K562 (cell line): Measurements from ENCODE around the gene TRAPPC12. TPM values are rescaled to one million over a fixed set of nuclear protein-coding genes. Genes with fewer than 3 reads are reported as not detected.

Experiments
- ATAC-seq: fragments of 200-7000 bp; cut with Tn5 transposase; 3 replicates; pipeline ENCODE4 v1.9.1; 2020; ENCODE audit warnings: moderate library complexity
- BruUV-seq: library from RNA; stranded (reverse); fragments of 400-500 nt; replicated peaks from 2 replicates; lab custom pipeline; 2021; lab: Mats Ljungman, UMichigan
- CTCF ChIA-PET: fragments of 300-600 bp; formaldehyde crosslinking; extraction: SDS; loops from one replicate; lab custom pipeline; 2021; ENCODE audit warnings: low intra/inter-chr PET ratio; lab: Yijun Ruan, JAX
- POLR2A ChIA-PET: fragments of 300-600, 350-650 bp; sonication (Branson Sonifier 250); formaldehyde crosslinking; extraction: SDS; loops from one replicate; lab custom pipeline; 2021; ENCODE audit warnings: antibody characterized with exemption, inconsistent platforms; lab: Yijun Ruan, JAX
- DNase-seq, 4 experiments: peaks; one replicate each; pipeline versions ENCODE4 v3.0.0 to v3.0.0-alpha.2; 2011 to 2018; ENCODE audit warnings: low spot score in 3 of 4, mixed read lengths in 3 of 4; ENCODE audit errors: extremely low read depth in 1 of 4
- FAIRE-seq: peaks from 2 replicates; lab custom pipeline; 2011; peaks lifted over from hg19 to GRCh38; lab: Jason Lieb, UNC
- H2AFZ ChIP-seq: 2 replicates; pipeline ENCODE4 v1.6.0; 2011; ENCODE audit warnings: low read depth, low read length, control low read depth, inconsistent platforms
- H3K27ac ChIP-seq: fragments of 200-600 bp; 3 replicates; pipeline ENCODE4 v1.8.0; 2011; ENCODE audit warnings: low read depth, mild to moderate bottlenecking, control low read depth, inconsistent platforms, low read length, moderate library complexity, mixed read lengths; ENCODE audit errors: extremely low read depth
- H3K27me3 ChIP-seq, 2 experiments: fragments of 300-600 bp in 1 of 2; 2 replicates in 1 of 2; 3 replicates in 1 of 2; pipeline versions ENCODE4 v1.6.0 to v1.8.0; 2011; ENCODE audit warnings: inconsistent platforms in 2 of 2, low read length in 2 of 2, mild to moderate bottlenecking in 1 of 2, mixed read lengths in 1 of 2, moderate library complexity in 1 of 2; ENCODE audit not compliant: control insufficient read depth in 2 of 2, insufficient read depth in 2 of 2
- H3K36me3 ChIP-seq: fragments of 300-600 bp; 3 replicates; pipeline ENCODE4 v1.8.0; 2011; ENCODE audit warnings: mild to moderate bottlenecking, low read length, inconsistent platforms; ENCODE audit not compliant: control insufficient read depth, insufficient read depth
- H3K4me1 ChIP-seq, 2 experiments: fragments of 200-600 bp in 1 of 2; replicated peaks in 1 of 2; 2 replicates in 1 of 2; 3 replicates in 1 of 2; pipeline versions ENCODE4 v1.5.1 to v1.8.0; 2011; ENCODE audit warnings: inconsistent platforms in 2 of 2, low read length in 2 of 2, mild to moderate bottlenecking in 1 of 2, mixed read lengths in 1 of 2, moderate library complexity in 1 of 2; ENCODE audit not compliant: control insufficient read depth in 2 of 2, insufficient read depth in 2 of 2
- H3K4me2 ChIP-seq: 2 replicates; pipeline ENCODE4 v1.6.1; 2011; ENCODE audit warnings: low read length, control low read depth, inconsistent platforms, mixed read lengths; ENCODE audit not compliant: insufficient read depth
- H3K4me3 ChIP-seq: fragments of 200-600 bp; sonication (generic), shearing (Covaris generic); 2 replicates; pipeline ENCODE4 v1.5.1; 2016; ENCODE audit warnings: control low read depth, inconsistent platforms
- H3K79me2 ChIP-seq: fragments of 200-600 bp; 3 replicates; pipeline ENCODE4 v1.8.0; 2011; ENCODE audit warnings: low read length, inconsistent platforms; ENCODE audit not compliant: control insufficient read depth, insufficient read depth
- H3K9ac ChIP-seq, 2 experiments: 2 replicates each; pipeline versions ENCODE4 v1.6.0 to v1.6.1; 2011; ENCODE audit warnings: low read depth in 2 of 2, low read length in 2 of 2, control low read depth in 1 of 2, inconsistent platforms in 1 of 2, mild to moderate bottlenecking in 1 of 2, mixed read lengths in 1 of 2; ENCODE audit not compliant: insufficient read depth in 1 of 2
- H3K9me1 ChIP-seq: one replicate; pipeline ENCODE4 v1.6.0; 2011; ENCODE audit warnings: inconsistent platforms, mild to moderate bottlenecking, low read length, moderate library complexity; ENCODE audit not compliant: control insufficient read depth, insufficient read depth
- H3K9me3 ChIP-seq: replicated peaks from 2 replicates; pipeline ENCODE4 v1.5.1; 2011; ENCODE audit warnings: low read depth, low read length, inconsistent platforms; ENCODE audit not compliant: control insufficient read depth, insufficient read depth
- H4K20me1 ChIP-seq: replicated peaks from 2 replicates; pipeline ENCODE4 v1.6.1; 2011; ENCODE audit warnings: low read length, inconsistent platforms, mixed read lengths; ENCODE audit not compliant: control insufficient read depth, insufficient read depth
- BCOR ChIP-seq: fragments of 450-650 bp; IDR thresholded peaks from 2 replicates; pipeline ENCODE4 v1.6.1; 2016
- ETV1 ChIP-seq: fragments of 450-650 bp; conservative IDR thresholded peaks from 2 replicates; pipeline ENCODE4 v1.6.1; 2016; ENCODE audit warnings: missing genetic modification characterization, control low read depth, low read depth, missing compliant biosample characterization
- NCOA1 ChIP-seq: fragments of 450-650 bp; IDR thresholded peaks from 2 replicates; pipeline ENCODE4 v1.6.1; 2016; ENCODE audit warnings: low read depth
- RAD21 ChIP-seq, 2 experiments: fragments of 250-450 bp in 1 of 2; fragments of 450-650 bp in 1 of 2; sonication (Bioruptor Pico) in 1 of 2; formaldehyde crosslinking in 1 of 2; IDR thresholded peaks in 1 of 2; conservative IDR thresholded peaks in 1 of 2; 2 replicates each; pipeline versions ENCODE4 v1.4.0 to v1.8.0; 2020 to 2022; ENCODE audit warnings: mild to moderate bottlenecking in 2 of 2, moderate library complexity in 1 of 2
- ZFPM2 ChIP-seq: fragments of 250-450 bp; sonication (Bioruptor Pico); IDR thresholded peaks from 2 replicates; pipeline ENCODE4 v1.5.1; 2022; ENCODE audit warnings: mild to moderate bottlenecking
- ZNF24 ChIP-seq: fragments of 450-650 bp; IDR thresholded peaks from 2 replicates; pipeline ENCODE4 v1.6.1; 2016
- ZNF57 ChIP-seq: fragments of 450-650 bp; formaldehyde crosslinking; IDR thresholded peaks from 2 replicates; pipeline ENCODE4 v1.4.0; 2020; ENCODE audit warnings: mild to moderate bottlenecking, moderate library complexity
- ZNF707 ChIP-seq: fragments of 250-450 bp; sonication (Bioruptor Pico); conservative IDR thresholded peaks from 2 replicates; pipeline ENCODE4 v1.8.0; 2022; ENCODE audit warnings: inconsistent platforms, mild to moderate bottlenecking, moderate library complexity
- whole genome bisulfite sequencing: fragments of 100-300 bp; shearing (Covaris generic); methylation state at CpG from one replicate; pipeline ENCODE4 v1.1.6; 2016; ENCODE audit warnings: low coverage, mixed read lengths; ENCODE audit not compliant: insufficient coverage; ENCODE audit errors: missing lambda C conversion rate; 5-methylcytosine and 5-hydroxymethylcytosine counted together
- in situ Hi-C: fragments of 300-500 bp; cut with MboI; formaldehyde crosslinking; loops from 4 replicates; pipeline ENCODE4 v1.15.0; 2018; ENCODE audit warnings: inconsistent platforms, mixed read lengths
- intact Hi-C: fragments of 100-400 bp; cut with micrococcal nuclease; formaldehyde crosslinking; loops from 2 replicates; pipeline ENCODE4 v1.14.2; 2022
- polyA plus RNA-seq, 8 experiments: library from polyadenylated mRNA; depleted of rRNA in 4 of 8; stranded (reverse) in 5 of 8; unstranded in 3 of 8; fragments of >200 nt; fragmentation: Nextera tagmentation in 2 of 8; fragmentation: Illumina TruSeq in 1 of 8; extraction: Ambion mirVana in 2 of 8; extraction: Trizol in 1 of 8; gene quantifications; 2 replicates each; pipeline versions ENCODE4 v1.2.1 to v1.2.3, GENCODE V29; 2011 to 2014; ENCODE audit warnings: inconsistent platforms in 1 of 8, missing spikeins in 1 of 8
- total RNA-seq, 7 experiments: library from RNA; depleted of rRNA in 6 of 7; stranded (reverse); fragments of >200 nt in 6 of 7; fragmentation: Illumina TruSeq in 2 of 7; extraction: Trizol in 2 of 7; gene quantifications; 2 replicates each; pipeline versions ENCODE4 v1.2.1 to v1.2.3, GENCODE V29; 2011 to 2021; ENCODE audit warnings: low replicate concordance in 1 of 7
- TF ChIP-seq, protein P1 (sequence below), 3 experiments: fragments of 200-800 bp in 1 of 3; sonication (Bioruptor generic) in 1 of 3; sonication (generic) in 1 of 3; formaldehyde crosslinking in 1 of 3; IDR thresholded peaks; 2 replicates each; pipeline versions ENCODE4 v1.6.1 to v1.8.0; 2016 to 2022; ENCODE audit warnings: mild to moderate bottlenecking in 2 of 3, missing compliant biosample characterization in 2 of 3, missing genetic modification characterization in 2 of 3, missing genetic modification reagents in 1 of 3
- TF ChIP-seq, protein P2 (sequence below): fragments of 250-450 bp; sonication (Bioruptor Pico); IDR thresholded peaks from 2 replicates; pipeline ENCODE4 v1.4.0; 2020; ENCODE audit warnings: mild to moderate bottlenecking, moderate library complexity
- TF ChIP-seq, protein P3 (sequence below): fragments of 450-650 bp; conservative IDR thresholded peaks from 2 replicates; pipeline ENCODE4 v1.6.1; 2016; ENCODE audit warnings: missing genetic modification characterization, low read depth, mild to moderate bottlenecking, missing compliant biosample characterization, moderate library complexity
- TF ChIP-seq, protein P4 (sequence below): sonication (generic); formaldehyde crosslinking; IDR thresholded peaks from 2 replicates; pipeline ENCODE4 v1.9.0; 2022; ENCODE audit warnings: mild to moderate bottlenecking, missing genetic modification reagents
- TF ChIP-seq, protein P5 (sequence below): sonication (generic); formaldehyde crosslinking; IDR thresholded peaks from 2 replicates; pipeline ENCODE4 v1.8.0; 2022; ENCODE audit warnings: mild to moderate bottlenecking, missing genetic modification reagents

TRAPPC12 gene
- total and polyA plus RNA-seq, 9 of the 15 experiments (the other 6 are each of a cell fraction or from before 2014, with no cell fraction given): 8.0 to 75.2 (median 39.1) TPM

DNA sequence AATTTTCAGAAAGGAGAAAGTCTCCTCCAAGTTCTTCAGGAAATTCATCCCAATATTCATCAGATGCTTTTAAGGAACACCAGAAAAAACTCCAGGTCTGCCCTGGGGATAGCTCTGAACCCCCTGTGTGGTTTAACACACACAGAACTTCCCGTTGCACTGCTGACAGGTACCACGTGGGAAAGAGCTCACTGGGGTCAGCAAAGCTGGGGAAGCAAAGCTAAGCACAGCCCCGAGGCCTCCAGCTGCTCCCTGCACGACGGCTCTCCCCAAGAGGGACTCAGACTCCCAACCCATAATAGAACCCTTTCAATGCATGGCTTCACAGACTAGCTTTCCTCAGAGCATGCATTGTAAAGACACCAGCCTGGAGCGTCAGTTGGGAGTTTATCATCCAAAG lies 111.8 kb downstream of the TRAPPC12 start:
- Histone ChIP-seq H3K4me1 (peaks cover 12 to 43% of the 10 kb centered on the region in 2 experiments; a peak in 4 of 5 replicates), H3K4me3 (no peak overlapping the region), H3K4me2 (no peak overlapping the region), H3K9me3 (no peaks in the 10 kb centered on the region; the same call in 1 of the 2 replicates), H3K27me3 (no peaks in the 10 kb centered on the region), H3K9ac (no peak overlapping the region), H3K36me3 (peaks cover 5% of the 10 kb centered on the region; the same call in 1 of the 3 replicates), H3K79me2 (no peaks in the 10 kb centered on the region), H3K9me1 (no peaks in the 10 kb centered on the region), H2AFZ (no peak overlapping the region), H3K27ac (no peak overlapping the region), H4K20me1 (no peaks in the 10 kb centered on the region)
- intact Hi-C loops: no loop called here
- ATAC-seq: no peak
- no TSS peak for BruUV-seq
- FAIRE-seq: no peak
- in situ Hi-C loops: loop anchor here (10.0 kb wide), 1 partner anchor 163 kb away; the partner anchor contains the start of gene ALLC
- ChIA-PET CTCF (no interaction called here), POLR2A (interaction anchor here (1.0 kb wide), 1 partner anchor 17 kb away, joined by 3 read pairs; no protein-coding TSS in a partner anchor)
- 4% methylated on average over 6 of the region's 6 CpGs for WGBS
- DNase-seq: no peak
- no peak for TF ChIP-seq ZFPM2
- TF ChIP-seq ZNF707 (CRISPR knock-in tag): no peak
- TF ChIP-seq, protein P1, sequence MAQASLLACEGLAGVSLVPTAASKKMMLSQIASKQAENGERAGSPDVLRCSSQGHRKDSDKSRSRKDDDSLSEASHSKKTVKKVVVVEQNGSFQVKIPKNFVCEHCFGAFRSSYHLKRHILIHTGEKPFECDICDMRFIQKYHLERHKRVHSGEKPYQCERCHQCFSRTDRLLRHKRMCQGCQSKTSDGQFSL (CRISPR knock-in tag; IDR thresholded peaks at IDR 0.05): no peak
- TF ChIP-seq, protein P1 (tag; IDR thresholded peaks at IDR 0.05): no peak
- TF ChIP-seq ZNF57 (CRISPR knock-in tag): no peak
- TF ChIP-seq, protein P2, sequence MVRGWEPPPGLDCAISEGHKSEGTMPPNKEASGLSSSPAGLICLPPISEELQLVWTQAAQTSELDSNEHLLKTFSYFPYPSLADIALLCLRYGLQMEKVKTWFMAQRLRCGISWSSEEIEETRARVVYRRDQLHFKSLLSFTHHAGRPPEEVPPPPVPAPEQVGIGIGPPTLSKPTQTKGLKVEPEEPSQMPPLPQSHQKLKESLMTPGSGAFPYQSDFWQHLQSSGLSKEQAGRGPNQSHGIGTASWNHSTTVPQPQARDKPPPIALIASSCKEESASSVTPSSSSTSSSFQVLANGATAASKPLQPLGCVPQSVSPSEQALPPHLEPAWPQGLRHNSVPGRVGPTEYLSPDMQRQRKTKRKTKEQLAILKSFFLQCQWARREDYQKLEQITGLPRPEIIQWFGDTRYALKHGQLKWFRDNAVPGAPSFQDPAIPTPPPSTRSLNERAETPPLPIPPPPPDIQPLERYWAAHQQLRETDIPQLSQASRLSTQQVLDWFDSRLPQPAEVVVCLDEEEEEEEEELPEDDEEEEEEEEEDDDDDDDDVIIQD (CRISPR knock-in tag): no peak
- TF ChIP-seq ETV1: no peak
- TF ChIP-seq BCOR: no peak
- TF ChIP-seq, protein P3, sequence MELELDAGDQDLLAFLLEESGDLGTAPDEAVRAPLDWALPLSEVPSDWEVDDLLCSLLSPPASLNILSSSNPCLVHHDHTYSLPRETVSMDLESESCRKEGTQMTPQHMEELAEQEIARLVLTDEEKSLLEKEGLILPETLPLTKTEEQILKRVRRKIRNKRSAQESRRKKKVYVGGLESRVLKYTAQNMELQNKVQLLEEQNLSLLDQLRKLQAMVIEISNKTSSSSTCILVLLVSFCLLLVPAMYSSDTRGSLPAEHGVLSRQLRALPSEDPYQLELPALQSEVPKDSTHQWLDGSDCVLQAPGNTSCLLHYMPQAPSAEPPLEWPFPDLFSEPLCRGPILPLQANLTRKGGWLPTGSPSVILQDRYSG (tag): no peak
- no peak for TF ChIP-seq NCOA1
- no peak for TF ChIP-seq RAD21 (CRISPR knock-in tag; conservative IDR thresholded peaks at IDR 0.05 in 1 of 2, IDR thresholded peaks at IDR 0.05 in 1 of 2)
- TF ChIP-seq, protein P4, sequence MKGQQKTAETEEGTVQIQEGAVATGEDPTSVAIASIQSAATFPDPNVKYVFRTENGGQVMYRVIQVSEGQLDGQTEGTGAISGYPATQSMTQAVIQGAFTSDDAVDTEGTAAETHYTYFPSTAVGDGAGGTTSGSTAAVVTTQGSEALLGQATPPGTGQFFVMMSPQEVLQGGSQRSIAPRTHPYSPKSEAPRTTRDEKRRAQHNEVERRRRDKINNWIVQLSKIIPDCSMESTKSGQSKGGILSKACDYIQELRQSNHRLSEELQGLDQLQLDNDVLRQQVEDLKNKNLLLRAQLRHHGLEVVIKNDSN: no peak
- TF ChIP-seq ZNF24: no peak
- TF ChIP-seq, protein P5, sequence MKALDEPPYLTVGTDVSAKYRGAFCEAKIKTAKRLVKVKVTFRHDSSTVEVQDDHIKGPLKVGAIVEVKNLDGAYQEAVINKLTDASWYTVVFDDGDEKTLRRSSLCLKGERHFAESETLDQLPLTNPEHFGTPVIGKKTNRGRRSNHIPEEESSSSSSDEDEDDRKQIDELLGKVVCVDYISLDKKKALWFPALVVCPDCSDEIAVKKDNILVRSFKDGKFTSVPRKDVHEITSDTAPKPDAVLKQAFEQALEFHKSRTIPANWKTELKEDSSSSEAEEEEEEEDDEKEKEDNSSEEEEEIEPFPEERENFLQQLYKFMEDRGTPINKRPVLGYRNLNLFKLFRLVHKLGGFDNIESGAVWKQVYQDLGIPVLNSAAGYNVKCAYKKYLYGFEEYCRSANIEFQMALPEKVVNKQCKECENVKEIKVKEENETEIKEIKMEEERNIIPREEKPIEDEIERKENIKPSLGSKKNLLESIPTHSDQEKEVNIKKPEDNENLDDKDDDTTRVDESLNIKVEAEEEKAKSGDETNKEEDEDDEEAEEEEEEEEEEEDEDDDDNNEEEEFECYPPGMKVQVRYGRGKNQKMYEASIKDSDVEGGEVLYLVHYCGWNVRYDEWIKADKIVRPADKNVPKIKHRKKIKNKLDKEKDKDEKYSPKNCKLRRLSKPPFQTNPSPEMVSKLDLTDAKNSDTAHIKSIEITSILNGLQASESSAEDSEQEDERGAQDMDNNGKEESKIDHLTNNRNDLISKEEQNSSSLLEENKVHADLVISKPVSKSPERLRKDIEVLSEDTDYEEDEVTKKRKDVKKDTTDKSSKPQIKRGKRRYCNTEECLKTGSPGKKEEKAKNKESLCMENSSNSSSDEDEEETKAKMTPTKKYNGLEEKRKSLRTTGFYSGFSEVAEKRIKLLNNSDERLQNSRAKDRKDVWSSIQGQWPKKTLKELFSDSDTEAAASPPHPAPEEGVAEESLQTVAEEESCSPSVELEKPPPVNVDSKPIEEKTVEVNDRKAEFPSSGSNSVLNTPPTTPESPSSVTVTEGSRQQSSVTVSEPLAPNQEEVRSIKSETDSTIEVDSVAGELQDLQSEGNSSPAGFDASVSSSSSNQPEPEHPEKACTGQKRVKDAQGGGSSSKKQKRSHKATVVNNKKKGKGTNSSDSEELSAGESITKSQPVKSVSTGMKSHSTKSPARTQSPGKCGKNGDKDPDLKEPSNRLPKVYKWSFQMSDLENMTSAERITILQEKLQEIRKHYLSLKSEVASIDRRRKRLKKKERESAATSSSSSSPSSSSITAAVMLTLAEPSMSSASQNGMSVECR (CRISPR knock-in tag): no peak
